Ecto neural progenitor cell (in vitro differentiated cells): ENCODE measurements around the gene ALKBH3.

ENCODE experiments used
- DNase-seq: peaks from one replicate; pipeline ENCODE4 v3.0.0-alpha.2; 2018; ENCODE audit warnings: low spot score

The ALKBH3 gene

DNA sequence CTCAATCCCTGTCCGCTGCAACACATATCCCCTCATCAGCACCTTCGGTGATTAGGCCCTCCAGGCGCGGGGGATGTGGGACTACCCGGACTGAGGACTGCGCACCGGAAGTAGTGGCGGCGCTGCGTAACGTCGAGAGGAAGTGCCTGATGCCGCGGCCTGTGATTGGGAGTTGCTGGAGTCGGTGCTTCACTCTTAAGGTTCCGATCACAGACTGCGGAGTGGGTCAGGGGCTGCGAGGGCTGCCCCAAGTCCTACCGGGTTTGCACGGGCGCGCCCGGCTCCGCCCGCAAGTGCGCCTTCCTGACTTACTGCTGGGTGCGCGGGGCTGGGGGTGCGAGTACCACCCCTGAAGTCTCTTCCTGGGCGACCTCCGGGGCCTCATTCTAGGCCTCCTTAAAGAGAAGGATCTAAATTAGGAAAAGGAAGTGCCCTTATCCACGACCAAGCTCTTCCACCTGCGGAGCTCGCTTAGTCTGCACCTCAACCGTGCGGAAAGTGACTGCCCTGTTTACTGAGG, at the start of gene ALKBH3:
Gene ALKBH3 (plus strand): TSS at position 192 of the 520 bp plus-strand sequence. CDS start 1,822 bp downstream, outside the sequence.
- DNase-seq: peak; percentile 95

DNA sequence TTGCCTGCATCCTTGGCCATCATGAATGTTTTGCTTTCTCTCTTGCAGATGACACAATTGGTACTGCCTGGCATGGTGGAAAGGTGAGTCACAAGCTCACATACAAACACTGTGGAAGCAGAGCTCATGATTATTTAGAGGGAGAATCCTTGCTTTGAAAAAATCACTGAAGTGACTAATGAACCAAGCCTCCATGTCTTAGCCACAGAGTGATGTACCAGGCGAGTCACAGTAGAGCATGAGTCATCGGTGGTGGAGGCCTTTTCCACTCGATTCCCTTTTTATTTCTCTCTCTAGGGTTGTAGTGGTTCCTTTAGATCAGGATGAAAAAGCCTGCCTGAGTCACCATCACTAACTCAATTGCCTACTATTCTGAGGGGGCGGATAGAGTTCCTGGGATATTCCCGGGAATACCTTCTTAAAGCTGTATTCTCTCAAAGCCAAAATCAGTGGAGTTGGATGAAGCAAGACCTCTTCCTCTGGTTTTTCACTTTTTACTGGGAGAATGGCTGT, 49.6 kb upstream of the ALKBH3 start:
- no peak for DNase-seq

DNA sequence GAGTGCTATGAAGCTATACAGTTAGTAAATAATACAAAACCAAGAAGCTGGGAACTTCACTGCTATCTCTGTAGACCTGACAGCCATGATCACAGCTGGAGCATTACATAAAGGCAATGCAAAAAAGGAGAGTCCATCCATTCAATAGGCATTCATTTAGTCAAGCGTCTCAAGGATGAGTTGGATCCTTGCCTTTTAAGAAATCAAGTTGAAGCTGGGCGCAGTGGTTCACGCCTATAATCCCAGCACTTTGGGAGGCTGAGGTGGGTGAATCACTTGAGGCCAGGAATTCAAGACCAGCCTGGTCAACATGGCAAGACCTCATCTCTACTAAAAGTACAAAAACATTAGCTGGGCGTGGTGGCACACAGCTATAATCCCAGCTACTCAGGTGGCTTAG, 48.1 kb upstream of the ALKBH3 start:
- DNase-seq: no peak

DNA sequence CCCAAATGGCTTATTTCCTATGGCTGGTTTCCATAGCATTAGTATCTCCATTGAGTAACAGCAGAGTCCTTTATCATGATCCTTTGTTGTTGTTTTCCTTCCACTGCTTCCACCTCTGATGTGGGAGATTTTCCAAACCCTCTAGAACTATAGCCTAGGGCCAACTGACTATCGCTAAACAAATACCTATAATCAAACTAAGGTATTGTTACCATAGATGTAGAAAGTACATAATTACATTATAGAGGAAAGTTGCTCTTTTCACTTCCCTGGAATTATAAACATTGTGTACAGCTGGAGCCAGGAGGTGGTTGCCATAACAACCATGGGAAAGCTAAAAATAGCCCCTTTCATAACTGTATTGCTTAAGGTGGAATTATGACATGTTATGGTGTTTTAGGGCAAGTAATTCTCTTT, 47.0 kb upstream of the ALKBH3 start:
- no peak for DNase-seq

DNA sequence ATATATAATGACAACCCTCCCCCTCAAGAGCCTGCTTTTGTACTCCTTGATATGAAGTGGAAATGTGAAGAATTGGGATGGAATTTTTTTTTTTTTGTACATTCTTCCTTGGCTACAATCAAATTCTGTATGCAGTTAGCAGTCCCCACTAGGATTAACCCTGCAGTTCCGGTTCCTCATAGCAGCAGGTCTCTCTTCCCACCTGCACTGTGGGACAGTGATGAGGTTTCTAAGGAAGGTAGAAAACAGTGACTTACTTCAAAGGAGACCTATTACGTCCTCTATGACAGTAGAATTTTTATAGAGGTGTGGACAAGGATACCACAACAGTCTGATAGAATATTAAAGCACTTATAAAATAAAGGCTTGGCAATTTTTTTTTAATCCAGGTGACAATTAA, 46.3 kb upstream of the ALKBH3 start:
- DNase-seq: no peak

DNA sequence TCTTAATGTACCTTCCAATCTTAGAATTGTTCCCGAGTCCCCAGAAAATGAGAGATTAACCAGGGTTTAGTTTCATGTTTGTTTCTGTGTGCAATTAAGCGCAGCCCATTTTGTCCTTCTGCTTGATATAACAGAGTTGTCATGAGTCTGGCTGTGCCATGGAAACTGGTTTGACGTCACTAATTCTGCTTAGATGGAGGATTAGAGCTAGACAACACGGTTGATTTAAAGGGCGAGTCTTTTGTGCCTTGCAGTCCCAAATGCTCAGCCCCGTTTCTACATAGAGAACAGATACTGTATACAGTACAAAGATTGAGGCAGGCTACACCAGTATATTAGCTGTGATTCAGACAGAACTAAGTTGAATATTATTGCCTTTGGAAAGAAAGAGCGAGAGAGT, 45.5 kb upstream of the ALKBH3 start:
- no peak for DNase-seq

DNA sequence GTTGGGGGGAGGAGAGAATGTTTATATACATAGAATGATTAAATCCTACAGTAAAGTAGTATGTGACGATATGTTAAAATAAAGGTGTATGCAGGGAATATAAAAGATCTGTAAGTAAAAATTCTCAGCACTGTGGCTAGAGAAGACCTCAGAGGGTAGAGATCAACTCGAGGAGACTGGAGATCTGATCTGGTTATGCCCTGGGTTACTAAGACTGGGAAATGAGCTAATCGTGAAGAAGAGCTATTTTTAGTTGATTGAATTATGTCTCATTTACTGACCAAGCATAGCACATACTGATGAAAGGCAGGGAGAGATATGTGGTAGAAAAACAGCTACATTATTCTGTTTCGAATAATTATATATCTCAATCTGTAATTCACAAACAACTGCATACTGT, 42.8 kb upstream of the ALKBH3 start:
- no peak for DNase-seq

DNA sequence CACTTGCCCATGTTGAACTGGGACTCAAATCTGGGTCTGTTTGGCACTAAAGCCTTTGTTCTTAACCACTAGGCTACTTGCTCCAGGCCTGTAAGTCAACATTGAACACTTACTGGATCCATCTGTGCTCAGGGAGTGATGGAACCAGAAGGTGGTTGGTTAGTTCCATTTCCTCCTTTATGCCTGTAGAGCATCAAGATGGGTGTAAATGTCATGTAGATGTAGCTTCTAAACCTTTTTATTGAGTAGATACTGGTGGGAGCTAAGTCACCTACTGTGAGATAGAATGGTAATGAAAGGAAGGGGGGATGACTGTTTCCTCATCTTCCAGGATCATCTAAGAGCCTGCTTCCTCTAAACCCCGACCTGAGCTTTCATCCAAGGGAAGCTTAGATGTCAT, 38.6 kb upstream of the ALKBH3 start:
- DNase-seq: no peak

DNA sequence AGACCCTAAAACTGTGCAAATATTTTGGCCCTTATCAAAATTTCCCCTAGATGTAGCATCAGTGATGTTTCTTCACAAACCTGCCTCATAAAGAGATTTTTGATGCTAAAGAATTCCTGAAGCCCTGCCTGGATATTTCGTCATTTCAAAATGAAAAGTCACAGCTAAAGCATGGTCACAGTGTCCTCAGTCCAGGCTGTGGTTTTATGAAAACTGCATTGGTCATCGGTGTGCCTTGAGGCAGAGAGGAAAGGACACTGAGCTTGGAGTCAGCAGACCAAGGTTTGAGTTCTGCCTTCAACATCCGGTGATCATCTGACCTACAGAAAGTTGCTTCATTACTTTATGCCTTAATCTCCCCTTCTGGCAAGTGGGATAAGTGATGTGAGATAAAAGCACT, 34.8 kb upstream of the ALKBH3 start:
- DNase-seq: no peak

DNA sequence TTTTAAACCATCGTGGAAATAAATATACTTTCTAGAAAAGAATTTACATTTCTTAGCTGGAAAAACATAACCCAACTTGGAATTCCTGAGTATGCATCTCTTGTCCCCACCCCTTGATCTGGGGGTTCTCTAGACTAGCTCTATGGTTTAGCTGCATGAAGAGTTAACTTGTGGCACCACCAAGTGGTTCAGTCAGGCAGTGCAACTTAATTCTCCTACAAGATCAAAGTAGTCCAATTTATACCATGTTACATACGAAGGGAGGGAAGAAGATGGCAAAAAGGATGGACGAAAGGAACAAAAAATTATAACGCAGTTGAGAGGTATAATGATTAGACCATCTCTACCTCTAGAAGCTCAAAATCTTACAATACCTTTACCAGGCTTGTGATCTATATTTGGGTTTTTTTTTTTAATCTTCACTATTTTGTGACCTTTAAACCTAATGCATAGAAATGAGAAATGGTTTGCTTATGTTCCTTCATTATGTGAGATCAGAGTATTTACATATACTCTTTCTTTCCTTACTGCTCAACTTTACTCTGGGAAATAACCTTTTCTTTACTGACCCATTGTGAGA, 28.5 kb upstream of the ALKBH3 start:
- DNase-seq: peak; percentile 63

DNA sequence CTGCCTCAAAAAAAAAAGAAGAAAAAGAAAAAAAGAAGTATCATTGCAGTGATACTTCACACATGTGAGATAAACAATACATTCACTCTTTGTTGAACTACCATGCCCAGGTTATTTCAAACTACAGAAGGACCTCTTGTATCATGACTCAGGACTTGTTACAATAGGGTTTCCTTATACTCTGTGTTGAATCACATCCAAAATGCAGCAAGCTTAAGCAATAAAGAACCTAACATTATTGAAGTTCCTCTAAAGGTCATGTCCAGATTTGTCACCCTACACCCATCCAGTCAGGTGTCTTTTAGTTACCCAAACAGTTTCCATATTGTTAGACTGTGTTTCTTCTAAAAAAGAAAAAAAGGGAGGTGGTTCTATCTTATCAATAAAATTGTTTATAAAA, 26.9 kb upstream of the ALKBH3 start:
- no peak for DNase-seq

DNA sequence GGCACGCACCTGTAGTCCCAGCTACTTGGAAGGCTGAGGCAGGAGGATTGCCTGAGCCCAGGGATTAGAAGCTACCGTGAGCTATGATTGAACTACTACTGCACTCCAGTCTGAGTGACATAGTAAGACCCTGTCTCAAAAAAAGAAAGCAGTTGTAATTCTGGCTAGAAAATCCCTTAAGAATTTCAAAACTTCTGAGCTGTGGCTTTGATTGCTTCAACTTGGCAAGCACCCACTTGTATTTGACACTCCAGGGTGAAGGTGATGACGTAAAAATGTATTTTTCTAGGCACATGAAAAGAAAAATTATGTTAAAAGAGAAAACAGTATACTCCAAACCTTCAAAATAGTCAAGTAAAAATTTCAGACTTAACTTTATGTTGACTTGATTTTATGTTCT, 23.6 kb upstream of the ALKBH3 start:
- no peak for DNase-seq

DNA sequence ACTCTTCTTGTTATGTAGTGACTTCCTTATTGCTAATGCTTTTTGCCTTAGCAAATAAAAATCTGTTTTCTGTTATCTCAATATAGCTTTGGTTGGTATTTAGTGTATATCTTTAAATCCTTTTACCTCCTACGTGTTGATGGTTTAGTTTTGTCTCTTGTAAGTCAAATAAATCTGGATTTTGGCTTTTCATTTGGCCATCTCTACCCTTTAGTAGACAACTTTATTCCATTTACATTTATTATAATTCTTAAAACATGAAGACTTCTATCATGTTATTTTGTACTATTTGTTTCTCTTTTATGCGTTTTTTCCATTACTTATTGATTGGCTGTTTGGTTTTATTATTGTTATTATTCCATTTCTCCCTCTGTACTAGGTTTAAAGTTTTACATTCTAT, 19.5 kb upstream of the ALKBH3 start:
- no peak for DNase-seq

DNA sequence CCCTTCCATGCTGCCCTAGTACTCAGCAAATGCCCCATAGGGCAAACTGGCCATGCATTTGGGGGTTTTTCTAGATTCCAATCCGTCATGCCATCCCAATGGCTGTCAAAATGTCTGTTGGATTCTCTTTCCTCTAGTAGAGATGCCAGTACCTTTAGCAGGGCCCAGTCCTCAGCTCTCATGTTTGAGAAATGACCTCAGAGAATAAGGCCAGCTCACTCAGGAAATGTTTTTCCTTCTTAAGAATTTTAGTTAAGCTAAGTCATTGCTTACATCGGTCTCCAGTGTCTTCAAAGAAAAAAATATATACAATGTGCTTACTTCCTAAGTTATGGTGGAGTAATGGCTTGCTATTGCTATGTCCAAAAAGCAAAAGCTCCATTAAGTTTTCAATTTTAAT, 14.1 kb upstream of the ALKBH3 start:
- DNase-seq: no peak

DNA sequence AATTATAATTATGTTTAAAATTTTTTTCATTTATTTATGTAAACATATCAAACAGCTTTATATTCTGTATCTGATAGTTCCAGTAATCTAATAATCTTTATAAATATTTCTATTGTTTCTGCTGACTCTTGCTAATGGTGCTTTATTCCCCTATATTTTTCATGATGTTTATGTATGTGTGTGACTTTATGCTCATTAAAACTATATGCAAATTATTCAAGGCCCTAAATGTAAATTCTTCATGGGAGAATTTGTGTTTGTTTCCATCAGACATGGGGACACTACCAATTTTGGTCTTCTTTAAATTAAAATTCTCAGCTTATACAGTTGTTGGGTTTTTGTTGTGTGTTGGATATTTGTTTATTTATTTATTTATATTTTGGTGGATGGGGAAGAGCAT, 13.7 kb upstream of the ALKBH3 start:
- DNase-seq: no peak

DNA sequence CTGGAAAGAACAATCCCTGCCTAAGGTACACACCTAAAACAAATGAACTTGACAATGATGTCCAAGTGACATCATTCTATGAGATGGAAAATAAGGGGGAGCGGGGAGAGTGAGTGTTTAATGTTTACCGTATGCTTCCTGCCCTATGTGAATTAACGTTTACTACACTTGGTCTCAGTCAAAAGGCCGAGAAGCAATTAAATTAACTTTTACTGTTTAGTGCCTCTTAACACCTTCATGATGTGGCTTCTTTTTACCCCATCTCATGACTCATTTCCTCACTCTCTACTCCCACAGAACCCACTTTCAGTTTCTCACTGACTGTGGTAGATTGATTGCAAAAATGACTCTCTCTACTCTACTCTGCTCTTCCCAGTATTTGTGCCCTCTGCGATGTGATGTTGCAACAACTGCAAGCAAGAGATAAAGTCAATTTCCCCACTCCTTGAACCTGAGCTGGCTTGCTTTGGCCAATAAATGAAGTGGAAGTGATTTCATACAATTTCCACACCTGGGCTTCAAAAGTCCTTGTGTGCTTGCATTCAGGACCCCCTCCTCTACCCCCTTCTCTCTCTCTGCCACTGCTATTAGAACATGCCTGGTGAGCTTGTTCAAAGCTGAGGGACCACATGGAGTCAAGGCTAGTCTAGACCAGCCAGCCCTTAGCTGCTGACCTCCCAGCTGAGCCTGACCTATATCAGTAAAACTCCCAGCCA, 11.6 kb upstream of the ALKBH3 start:
- DNase-seq: no peak

DNA sequence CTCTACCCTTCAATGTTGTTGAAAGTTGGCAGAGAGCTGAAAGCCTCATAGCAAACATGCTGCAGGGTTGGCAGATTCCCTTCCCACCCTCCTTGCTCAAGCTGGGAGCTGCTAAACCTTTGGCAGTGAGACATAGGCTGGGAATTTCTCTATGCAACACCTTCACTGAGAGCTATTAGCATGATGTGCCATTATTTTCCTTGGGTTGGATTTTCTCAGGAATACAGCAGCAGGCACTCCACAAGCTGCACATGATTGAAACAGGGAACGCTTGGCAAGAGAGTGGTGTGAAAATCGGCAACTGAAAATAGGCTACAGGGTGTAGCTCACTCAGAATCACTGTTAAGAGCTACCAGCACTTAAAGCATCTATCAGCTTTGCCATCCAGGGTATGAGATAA, 9.6 kb upstream of the ALKBH3 start:
- DNase-seq: no peak

DNA sequence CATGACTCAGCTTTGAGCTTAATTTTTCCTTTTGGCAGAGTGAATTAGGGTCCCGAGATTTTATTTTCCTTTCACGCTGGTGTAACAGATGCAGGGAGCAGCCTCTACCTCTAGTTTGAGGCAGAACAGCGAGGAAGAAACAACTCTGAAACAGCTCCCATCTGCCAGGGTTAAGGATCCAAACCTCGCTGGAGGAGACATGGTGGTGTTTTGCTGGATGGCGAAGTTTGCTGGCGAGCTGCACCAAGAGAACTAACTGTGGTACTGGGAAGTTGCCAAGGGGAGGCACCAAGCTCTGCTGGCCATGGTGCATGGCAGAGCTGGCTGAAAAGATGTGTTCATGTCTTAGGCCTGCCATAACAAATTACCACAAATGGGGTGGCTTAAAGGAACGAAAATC, 7.6 kb upstream of the ALKBH3 start:
- no peak for DNase-seq

DNA sequence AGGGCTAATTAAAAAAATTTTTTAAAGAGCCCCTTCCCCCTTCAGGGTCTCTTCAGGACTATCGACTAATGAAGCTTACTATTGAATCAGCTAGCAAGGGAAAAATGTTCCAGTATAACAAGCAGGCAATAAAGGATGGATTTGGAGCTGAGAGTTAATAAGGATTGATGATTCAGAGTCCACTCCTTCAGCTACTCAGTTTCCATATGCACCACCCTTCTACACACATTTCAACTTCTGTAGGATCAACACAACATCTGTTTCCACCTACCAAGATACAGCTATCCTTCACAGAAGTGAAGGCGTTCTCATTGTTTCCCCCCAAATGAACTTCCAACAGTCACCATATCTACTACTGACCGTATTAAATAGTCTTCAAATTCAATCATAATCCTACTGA, 6.6 kb upstream of the ALKBH3 start:
- DNase-seq: no peak

DNA sequence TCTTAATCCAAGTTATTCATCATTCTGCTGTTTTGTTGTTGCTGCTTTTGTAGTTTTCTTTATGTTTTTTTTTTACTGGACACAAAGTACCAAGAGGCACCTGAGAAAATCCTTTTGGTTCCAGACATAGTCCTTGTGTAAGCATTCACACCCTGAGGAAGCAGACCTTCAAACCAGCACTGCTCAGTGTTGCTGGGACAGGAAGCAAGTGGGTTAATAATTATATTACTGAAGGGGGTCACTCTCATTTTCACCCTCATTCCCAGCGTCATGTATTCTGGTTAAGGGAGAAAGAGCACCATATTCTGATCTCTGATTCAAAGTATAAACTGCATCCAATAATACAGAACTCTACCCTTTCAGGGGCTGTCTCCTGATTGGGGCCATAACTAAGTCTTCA, 5.9 kb upstream of the ALKBH3 start:
- DNase-seq: no peak

DNA sequence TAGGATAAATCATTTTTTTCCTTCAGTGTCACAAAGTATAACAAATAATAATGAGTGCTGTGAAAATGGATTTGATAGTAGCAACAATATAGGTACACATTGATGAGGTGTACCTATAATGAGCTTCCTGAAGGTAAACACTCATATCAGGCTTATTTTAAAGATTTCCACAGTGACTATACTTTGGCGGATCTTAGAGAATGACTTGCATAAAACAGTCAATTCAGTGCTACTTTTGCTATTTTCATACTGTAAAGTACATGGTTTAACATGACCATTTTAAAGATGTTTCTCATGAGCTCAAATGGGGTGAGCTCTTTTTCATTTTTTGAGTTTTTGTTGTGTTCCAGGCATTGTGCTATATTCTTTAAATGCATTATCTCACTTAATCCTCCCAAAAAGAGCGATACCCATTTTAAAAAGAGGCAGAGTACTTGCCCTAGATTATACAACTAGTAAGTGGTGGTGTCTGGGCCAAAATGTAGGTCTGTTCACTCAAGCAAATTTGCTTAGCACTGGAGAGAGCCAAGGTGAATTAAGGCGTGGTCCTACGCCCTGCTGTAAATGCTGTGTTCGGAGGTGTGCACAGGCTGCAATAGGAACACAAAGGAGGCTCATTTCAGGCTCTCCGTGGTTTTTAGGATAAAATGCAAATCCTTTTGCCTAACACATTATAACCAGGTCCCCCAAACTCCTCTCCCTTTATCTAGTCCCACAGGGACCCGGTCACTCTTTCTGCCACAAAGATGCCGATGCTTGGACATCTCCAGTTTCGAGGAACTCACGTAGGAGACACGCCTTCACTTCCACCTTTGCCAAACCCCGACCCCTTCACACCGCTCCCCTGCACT, 617 bp upstream of the ALKBH3 start:
- DNase-seq: no peak

DNA sequence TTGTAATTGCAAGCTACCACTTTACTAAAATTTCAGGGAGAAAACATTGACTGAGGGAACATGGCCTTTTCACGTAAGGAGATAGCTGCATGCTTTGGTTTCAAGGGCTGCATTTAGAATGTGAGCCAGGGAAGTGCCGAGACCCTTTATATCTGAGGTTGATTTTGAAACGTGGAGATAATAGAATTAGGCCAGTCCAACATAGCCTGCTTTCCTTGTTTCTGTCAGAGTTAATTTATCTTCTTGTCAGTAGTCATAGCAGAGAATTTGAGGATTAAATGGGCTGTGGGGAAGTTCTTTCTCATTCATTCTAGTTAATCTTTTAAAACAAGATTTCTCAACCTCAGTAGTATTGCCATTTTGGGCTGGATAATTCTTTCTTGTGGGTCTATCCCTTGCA, 12.2 kb downstream of the ALKBH3 start:
- DNase-seq: no peak

DNA sequence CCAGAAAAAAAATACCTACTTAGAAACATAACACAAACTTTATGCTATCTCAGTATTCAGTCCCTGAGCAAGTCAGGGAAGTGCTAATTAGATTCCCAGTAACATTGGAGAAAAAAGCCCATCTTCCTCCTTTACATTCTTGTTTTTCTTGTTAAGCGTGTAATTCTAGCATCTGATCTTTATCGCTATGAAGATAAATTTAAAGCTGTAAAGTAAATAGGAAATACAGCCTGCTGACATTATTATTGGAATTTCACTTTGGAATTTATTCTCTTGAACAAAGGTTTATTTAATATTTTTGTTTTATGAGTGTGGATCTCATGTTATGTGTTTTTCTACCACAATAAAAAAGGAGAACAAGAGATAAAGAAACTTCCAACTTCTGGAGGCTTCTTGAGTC, 13.9 kb downstream of the ALKBH3 start:
- no peak for DNase-seq
